ENCODE results near the gene TMEM123.

Gene TMEM123

DNA sequence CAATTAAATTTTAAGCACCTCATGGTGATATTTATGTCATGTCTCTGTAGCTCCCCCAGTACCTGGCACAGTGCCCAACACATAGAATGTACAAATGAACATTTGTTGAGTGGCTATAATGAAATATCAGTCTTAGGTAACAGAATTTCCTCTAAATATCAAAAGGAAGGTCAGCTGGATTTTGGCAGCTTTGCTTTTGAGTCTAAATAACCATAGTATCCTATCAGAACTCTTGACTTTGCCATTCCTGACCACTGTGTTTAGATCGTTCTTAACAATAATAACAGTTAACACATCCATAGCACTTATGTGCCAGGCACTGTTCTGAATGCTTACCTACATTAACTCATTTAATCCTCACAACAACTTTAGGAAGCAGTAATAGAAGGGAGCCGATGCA, 26.6 kb downstream of the TMEM123 start:
- DNase-seq (ENCODE audit: low read depth in 2 of 2): no peak

DNA sequence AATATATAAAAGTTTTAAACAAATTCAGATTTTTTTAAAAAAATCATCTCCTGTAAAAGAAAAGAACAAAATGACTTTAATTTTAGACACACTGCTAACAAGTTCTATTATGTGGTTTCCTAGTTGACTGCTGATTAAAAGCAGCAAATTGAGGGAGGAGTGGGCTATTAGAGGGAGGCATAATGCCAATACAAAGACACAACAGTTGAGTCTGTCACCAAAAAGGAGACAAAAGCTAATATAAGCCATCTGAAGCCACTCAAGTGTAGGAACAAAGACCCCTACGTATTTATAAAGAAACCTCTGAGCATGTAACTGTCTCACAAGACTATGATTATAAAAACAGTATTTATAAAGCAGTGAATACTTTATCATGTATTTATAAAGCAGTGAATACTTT, 28.6 kb downstream of the TMEM123 start:
- DNase-seq (ENCODE audit: low read depth in 2 of 2): no peak

DNA sequence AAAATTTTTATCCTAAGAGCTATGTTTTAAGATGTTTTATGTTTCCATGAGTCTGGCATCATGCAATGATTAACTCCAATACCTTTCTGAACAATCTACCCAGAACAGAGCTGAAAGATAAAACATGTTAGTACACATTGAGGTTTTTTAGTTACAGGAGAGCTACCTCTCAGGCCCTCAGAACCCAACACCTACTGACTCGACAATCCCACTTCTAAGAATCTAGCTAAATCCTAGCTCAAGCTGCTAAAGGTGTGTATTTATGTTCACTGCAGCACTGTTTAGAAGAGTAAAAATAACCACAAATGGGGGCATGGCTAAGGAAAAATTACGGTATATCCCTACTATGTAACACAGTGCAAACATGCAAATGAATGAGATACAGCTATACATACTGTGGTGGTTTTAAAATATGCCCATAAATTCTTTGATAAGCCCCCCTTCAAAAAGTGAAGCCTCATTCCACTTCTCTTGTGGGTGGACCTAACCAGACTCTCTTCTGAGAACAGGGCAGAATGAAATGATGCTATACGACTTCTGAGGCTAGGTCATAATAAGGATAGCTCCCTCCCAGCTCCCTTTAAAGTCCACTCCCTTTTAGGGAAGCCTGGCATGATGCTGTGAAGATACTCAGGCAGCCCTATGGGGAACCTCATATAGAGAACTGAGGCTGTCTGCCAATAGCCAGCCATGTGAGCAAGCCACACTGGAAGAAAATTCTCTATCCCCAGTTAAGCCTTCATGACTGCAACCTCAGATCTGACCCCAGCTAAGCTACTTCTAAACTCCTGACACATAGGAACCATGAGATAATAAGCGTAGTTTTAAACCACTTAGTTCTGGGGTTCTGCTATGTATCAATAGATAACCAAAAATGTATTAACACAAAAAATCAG, 29.5 kb downstream of the TMEM123 start:
- no peak for DNase-seq (ENCODE audit: low read depth in 2 of 2)

DNA sequence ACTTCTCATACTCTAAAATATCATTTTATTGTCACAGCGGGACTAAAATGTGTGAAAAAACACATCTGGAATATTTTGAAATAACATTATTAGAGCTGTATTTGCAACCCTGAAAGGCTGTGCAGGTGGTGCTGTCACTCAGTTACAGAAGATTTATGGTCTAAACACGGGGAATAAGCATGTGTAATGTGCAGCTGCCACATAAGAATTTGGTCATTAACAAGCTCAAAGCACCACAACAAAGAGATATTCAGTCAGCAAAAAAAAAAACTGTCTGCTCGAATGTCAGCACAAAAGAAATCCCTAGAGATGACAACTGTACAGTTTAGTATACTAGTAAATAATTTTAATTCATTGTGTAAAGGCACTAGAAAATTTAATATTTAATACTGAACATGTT, 31.3 kb downstream of the TMEM123 start:
- no peak for DNase-seq (ENCODE audit: low read depth in 2 of 2)

DNA sequence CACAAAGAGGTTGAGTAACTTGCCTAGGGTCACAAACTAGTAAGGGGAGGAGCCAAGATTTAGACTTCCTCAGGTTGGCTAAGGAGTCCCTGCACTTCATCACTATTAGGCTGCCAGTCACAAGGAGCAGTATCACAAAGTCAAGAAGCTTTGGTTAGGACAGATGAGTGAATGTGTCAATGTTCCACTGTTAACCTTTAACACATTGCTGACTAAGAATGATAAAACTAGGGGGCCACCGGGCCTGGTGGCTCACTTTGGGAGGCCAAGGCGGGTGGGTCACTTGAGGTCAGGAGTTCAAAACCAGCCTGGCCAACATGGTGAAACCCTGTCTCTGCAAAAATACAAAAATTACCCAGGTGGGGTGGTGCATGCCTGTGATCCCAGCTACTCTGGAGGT, 32.0 kb downstream of the TMEM123 start:
- no peak for DNase-seq (ENCODE audit: low read depth in 2 of 2)

DNA sequence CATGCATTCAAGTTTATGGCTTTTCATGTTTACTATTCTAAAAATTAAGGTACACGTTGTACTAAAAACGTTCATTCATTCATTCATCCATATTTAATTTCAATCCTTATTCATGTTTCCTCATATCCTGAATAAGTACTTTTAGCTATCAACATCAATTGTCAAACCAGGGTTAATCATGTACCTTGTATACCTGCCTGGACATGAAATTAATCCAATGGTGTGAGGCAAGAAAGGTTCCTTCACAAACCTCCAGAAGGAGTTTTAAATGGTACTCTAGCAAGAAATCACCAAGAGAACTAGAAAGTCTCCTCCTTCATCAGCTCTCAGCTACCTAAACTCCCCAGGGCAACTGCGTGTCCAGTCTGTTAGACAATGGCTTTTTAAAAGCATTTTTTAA, 33.4 kb downstream of the TMEM123 start:
- no peak for DNase-seq (ENCODE audit: low read depth in 2 of 2)

DNA sequence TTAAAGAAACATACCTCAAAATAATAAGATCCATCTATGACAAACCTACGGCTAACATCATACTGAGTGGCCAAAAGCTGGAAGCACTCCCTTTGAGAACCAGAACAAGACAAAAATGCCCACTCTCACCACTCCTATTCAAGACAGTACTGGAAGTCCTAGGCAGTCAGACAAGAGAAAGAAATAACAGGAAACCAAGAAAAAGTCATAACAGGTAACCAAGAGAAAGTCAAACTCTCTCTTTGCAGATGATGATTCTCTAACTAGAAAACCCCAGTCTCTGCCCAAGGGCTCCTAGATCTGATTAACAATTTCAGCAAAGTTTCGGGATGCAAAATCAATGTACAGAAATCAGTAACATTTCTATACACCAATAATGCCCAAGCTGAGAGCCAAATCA, 35.6 kb downstream of the TMEM123 start:
- DNase-seq (ENCODE audit: low read depth in 2 of 2): no peak

DNA sequence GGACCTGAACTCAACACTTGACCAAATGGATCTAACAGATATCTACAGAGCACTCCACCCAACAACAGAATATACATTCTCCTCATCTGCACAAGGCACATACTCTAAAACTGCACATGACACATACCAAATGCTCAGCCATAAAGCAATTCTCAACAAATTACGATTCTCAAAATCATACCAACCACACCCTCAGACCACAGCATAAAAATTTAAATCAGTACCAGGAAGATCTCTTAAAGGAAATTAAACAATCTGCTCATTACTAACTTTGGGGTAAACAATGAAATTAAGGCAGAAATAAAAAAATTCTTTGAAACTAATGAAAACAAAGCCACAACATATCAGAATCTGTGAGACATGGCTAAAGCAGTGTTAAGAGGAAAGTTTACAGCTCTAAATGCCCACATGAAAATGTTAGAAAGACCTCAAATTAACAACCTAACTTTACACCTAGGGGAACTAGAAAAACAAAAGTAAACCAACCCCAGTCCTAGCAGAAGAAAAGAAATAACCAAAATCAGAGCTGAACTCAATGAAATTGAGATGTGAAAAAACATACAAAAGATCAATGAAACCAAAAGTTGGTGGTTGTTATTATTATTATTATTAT, 37.2 kb downstream of the TMEM123 start:
- no peak for DNase-seq (ENCODE audit: low read depth in 2 of 2)

DNA sequence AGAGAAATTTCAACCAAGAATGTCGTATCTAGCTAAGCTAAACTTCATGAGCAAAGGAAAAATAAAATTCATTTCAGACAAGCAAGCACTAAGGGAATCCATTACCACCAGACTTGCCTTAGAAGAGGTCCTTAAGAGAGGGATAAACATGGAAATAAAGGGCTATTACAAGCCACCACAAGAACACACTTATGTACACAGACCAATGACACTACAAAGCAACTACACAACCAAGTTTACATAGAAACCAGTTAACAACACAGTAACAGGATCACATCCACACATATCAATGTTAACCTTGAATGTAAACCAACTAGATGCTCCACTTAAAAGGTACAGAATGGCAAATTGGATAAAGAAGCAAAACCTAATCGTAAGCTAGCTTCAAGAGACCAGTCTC, 38.0 kb downstream of the TMEM123 start:
- DNase-seq (ENCODE audit: low read depth in 2 of 2): no peak

DNA sequence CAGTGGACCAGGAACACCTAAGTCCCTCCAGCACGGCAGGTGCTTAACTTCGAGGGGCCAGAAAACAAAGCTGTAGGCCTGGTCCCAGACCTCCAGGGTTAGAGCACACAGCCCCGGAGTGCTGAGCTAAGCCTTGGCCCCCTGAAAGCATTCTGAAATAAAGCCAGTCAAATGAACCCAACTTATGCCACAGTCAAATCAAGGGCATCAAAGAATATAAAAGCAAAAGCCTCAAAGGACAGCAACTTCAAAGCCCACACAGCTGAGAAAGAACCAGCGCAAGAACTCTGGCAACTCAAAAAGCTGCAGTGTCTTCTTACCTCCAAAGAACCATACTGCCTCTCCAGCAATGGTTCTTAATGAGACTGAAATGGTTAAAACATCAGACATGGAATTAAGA, 39.1 kb downstream of the TMEM123 start:
- no peak for DNase-seq (ENCODE audit: low read depth in 2 of 2)

DNA sequence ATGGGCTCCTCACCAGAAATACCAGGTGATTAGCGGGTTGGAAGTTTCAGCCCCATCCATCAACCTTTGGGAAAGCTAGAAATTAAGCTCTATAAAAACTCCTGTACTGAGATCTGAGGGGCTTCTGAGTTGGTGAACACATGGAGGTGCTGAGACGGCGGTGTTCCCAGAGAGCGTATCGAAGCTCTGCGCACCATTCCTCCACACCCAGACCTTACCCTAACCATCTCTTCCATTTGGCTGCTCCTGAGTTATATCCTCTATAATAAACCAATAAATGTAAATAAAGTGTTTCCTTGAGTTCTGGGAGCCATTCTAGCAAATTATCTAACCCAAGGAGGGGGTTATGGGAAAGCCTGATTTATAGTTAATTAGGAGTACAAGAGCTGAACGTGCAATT, 41.4 kb downstream of the TMEM123 start:
- DNase-seq (ENCODE audit: low read depth in 2 of 2): no peak

DNA sequence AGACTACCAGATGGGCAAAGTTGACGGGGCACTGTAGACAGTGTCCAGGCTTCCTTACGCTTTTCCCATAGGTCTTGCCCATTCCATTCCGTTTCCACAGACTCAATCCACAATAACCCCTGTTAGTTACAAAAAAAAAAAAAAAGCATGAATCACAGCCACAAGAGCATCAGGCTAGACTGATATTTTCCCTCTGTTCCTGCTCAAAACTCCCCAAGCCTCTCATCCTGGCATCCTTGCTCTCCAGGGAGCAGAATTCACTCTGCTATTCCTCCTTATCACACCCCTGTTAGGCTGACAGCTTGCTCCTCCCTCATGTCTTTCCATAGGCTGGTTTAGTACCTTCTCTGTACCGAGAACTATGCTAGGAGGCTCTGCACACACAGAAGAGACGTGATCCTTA, 42.2 kb downstream of the TMEM123 start:
- DNase-seq (ENCODE audit: low read depth in 2 of 2): no peak

DNA sequence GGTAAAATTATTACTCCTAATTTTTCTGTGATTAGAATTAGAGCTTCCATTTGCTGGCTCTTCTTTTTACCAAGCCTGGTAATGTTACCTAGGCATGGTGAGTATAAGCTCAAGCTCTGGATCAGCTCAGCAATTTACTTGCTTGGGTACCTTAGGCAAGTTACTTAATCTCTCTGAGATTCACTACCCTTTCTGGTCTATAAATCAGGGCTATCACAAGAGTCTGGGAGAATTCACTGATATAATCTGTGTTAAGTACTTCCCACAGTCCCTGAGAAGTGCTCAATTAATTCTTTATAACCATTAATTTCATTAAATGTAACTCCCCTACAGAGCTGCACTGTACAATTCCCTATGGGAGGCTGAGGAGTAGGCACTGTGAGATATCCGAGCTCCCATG, 44.2 kb downstream of the TMEM123 start:
- no peak for DNase-seq (ENCODE audit: low read depth in 2 of 2)

DNA sequence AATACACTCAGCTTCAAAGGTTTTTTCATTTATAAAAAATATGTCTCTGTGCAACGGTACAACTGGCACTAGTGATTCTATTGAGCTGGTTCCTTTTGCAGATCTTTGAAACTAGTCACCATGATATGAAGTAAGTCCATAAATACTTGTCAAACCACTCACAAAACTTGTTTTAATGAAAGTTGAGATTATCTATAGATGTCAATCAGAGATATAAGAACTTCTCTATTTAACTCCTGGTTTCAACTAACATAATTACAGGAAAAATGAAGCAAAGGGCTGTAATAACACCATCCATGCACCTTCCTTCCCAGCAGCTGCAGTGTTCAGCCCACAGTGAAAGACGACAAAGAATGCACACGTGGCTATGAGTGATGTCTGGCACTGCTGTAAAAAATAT, 44.7 kb downstream of the TMEM123 start:
- no peak for DNase-seq (ENCODE audit: low read depth in 2 of 2)

DNA sequence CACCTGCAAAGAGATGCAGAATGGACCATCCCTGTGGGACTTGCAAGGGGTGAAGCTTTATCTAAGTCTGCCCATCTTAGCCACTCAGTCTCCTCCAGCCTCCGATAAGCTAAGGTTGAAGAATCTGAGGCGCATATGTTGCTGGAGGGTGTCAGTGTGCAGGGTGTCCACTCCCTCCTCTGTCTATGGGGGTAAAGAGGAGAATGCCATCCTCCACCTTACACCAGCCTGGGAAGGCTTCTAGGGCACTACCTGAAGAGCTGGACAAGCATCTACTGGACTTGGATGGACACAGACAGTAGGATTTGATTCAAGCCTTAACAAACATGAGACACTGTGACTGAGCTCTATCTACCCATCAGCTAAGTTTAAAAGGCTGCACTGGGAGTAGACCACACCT, 46.5 kb downstream of the TMEM123 start:
- no peak for DNase-seq (ENCODE audit: low read depth in 2 of 2)

DNA sequence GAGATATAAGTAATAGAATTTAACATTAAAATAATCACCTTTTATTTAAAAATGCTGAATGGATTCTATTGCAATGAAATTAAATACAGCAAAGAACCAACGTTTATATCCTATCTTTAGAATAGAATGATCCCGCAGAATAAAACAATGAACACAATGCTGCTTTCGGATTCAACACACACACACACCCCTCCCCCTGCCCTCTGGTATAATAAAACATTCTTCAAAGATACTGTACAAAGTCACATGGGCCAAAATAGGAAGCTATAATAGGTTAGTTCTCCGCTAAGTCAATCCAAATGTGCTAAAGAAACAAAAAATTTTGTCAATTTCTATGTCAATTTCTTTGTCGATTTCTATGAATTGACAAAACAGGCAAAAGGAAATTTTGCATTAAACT, 47.1 kb downstream of the TMEM123 start:
- DNase-seq (ENCODE audit: low read depth in 2 of 2): no peak

DNA sequence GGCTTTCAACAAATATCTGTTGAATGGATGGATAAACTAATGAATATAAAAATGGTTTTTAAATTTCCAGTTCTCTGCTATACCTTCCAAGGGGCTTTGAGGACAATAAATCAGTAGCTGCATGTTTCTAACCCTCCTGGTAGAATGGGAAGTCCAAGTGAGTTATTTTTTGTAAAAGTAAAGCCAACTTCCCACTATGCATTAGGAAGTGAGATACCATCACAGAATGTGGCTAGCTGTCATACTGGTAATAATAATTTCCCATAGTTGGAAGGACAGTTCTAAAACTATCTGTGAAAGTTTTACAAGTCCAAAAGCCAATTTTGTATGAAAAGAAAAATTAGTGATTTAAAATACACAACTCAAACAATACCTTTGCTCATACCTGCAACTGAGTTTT, 50.0 kb downstream of the TMEM123 start:
- DNase-seq (ENCODE audit: low read depth in 2 of 2): no peak

DNA sequence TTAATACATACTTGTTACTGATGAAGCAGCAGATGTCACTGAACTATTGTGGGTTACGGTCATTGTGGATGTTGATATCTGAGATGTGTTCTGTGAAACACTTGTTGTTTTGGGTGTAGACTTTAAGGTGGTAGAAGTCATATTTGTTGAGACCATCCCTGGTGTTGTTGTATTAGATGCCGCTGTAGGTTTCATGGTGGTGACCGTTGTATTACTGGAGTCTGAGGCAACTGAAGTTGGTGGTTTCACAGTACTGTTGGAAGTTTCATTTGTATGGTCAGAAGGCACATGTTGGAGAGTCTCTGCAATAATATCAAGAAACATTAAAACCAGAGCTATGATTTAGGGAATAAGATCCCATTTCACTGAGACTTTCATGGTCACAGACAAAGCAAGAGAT, 50.7 kb downstream of the TMEM123 start:
- DNase-seq (ENCODE audit: low read depth in 2 of 2): no peak

DNA sequence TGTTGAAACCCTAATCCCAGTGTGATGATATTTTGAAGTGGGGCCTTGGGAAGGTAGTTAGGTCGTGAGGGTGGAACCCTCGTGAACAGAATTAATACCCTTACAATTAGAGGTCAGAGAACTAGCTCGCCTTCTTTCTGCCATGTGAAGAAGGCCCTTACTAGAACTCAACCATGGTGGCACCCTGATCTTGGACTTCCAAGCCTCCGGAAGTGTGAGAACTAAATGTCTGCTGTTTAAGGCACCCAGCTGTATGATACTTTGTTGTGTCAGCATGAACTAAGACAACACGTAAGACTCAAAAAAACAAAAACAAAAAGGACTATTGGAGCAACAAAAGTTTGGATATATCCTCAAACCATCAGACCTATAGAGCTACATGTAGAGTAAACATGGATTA, 52.0 kb downstream of the TMEM123 start:
- DNase-seq (ENCODE audit: low read depth in 2 of 2): no peak

DNA sequence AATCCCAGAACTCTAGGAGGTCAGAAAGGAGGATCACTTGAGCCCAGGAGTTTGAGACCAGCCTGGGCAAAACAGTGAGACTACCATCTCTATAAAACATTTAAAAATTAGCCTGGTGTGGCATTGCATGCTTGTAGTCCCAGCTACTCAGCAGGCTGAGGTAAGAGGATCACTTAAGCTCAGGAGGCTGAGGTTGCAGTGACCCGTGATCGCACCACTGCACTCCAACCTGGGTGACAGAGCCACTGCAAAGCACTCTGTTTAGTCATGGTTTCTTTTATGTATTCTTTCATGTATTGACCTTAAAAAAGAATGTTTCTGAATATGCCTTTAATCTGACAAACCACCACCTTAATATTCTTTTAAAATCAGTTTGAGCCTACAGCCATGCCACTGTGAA, 53.4 kb downstream of the TMEM123 start:
- no peak for DNase-seq (ENCODE audit: low read depth in 2 of 2)

DNA sequence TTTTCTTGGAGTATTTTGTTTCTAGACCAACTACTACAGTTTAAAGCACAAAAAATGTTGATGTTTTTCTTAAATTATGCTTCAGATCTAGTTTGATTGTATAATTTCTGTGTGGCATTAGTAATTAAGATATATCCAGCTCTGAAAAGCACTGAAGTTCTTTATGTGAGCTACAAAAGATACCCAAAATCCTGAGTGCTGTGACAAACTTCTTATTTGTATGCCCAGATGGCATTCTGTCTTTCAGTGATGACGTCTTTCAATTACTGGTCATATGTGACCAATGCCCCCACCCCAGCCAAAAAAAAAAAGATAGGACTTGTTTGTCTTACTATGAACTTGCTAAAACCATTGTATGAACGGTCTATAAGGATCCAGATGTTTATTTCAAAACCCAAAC, 54.3 kb downstream of the TMEM123 start:
- DNase-seq (ENCODE audit: low read depth in 2 of 2): no peak

DNA sequence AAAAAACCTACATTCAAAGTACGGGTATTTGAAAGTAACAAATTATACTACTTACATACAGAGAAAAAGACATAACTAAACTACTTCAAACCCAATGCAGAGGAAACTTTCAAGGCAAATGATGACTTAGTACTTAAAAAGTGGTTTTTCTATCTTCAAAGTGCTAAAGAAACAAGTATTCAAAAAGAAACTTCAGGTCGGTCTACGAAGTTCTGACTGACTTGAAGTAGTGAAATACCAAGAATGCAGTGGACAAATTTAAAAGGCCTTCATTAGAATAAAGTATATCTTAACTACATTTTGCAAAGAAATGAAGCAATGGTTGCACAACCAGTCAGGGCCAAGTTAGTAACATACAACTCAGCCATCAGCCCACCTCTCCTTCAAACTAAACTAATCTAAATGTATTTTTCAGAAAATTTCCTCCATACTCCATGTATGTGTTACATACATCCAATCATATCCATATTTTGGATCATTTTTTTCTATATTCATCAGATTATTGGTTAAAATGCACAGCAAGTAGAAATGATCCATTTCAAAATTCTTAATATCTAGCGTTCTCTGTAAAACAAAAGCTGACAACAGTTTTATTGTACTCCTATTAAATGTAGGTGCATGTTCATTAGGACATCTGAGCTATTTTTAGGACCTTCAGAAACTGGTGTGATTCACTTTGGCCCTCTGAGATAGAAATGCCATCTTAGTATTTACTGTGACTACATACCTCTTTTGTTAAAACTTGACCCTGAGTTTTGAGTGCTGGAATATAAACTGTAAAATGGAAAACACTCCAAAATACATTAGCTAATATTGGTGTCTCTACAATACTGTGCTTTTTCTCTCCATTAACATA, 55.6 kb downstream of the TMEM123 start:
- no peak for DNase-seq (ENCODE audit: low read depth in 2 of 2)
